NCI-H146 (cell line): ENCODE data around the gene RBFA.

Source experiments
- DNase-seq: peaks from one replicate; lab custom pipeline; 2025; lab: John Stamatoyannopoulos, UW

Gene RBFA

DNA sequence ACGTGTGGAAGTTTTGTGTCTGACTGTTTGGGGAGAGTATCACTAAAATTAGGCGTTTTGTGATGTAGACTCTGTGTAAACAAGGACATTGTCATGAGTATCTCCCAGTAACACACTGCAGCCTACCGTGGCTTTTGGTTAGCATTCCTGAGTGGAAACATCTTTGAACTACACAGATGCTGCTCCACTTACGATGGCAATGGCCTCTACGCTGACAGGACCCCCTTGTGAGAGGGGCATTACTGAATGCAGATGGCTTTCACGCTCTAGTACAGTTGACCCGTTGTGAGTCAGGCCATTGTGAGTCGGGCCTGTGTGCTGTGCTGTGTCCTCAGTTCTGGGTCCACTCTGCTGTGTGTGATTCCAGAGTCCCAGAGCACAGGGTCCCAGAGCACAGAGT lies 40.5 kb downstream of the RBFA start:
- no peak for DNase-seq

DNA sequence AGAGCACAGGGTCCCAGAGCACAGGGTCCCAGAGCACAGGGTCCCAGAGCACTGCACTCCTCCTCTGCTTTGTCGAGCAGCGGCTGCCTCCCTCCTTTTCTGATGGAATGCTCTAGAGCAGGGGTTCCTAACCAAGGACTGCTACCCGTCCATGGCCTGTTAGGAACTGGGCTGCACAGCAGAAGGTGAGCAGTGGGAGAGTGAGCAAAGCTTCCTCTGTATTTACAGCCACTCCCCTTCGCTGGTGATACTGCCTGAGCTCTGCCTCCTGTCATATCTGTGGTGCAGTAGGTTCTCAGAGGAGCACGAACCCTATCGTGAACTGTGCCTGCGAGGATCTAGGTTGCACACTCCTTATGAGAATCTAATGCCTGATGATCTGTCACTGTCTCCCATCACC lies 41.7 kb downstream of the RBFA start:
- DNase-seq, result no peak

DNA sequence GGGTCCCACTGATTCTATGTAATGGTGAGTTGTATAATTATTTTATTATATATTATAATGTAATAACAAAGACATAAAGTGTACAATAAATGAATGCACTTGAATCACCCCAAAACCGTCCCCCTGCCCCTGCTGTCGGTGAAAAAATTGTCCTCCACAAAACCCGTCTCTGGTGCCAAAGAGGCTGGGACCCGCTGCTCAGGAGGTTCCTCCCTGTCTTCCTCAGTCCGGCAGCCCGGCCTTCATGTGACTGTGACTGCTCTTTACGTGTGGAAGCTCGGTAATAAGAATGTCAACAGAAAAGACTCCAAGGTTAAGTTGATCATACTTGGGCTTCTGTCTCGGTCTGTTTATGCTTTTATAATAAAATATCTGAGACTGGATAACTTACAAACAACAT lies 42.1 kb downstream of the RBFA start:
- no peak for DNase-seq

DNA sequence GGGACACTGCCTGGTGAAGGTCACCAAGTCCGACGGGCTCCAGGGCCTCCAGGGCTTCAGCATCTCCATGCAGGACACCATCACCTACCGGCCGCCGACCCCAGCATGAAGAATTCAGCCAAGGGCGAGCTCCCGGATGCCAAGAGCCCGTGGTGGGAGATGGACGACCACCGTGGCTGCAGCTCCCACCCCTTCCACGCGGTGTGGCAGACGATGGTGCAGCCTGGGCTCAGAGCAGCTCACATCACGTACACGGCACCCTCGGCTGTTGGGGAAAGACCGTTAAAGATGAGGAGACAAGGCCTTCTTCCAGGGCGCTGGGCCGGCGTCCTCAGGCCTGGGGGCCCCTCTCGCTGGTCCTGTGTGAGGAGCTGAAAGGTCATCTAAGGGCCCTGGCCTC lies 43.6 kb downstream of the RBFA start:
- DNase-seq, result no peak
